HUES64 (cell line): ENCODE results near the gene RASSF5.

ENCODE experiments used
- H3K27ac ChIP-seq: 2 replicates; pipeline ENCODE4 v1.7.0; 2013; ENCODE audit warnings: low read depth, low read length, inconsistent platforms
- H3K27me3 ChIP-seq: 2 replicates; pipeline ENCODE4 v1.6.1; 2013; ENCODE audit warnings: mild to moderate bottlenecking, low read length; ENCODE audit not compliant: insufficient read depth
- H3K36me3 ChIP-seq: 2 replicates; pipeline ENCODE4 v1.6.1; 2013; ENCODE audit warnings: mild to moderate bottlenecking, low read length; ENCODE audit not compliant: insufficient read depth
- H3K4me1 ChIP-seq: 2 replicates; pipeline ENCODE4 v1.6.1; 2013; ENCODE audit warnings: mild to moderate bottlenecking, low read length, moderate library complexity; ENCODE audit not compliant: insufficient read depth
- H3K4me3 ChIP-seq: 2 replicates; pipeline ENCODE4 v1.5.1; 2013; ENCODE audit warnings: mild to moderate bottlenecking, low read length, moderate library complexity
- H3K9ac ChIP-seq: 2 replicates; pipeline ENCODE4 v1.6.1; 2013; ENCODE audit warnings: mild to moderate bottlenecking, low read depth, low read length
- H3K9me3 ChIP-seq: 2 replicates; pipeline ENCODE4 v1.6.1; 2013; ENCODE audit warnings: low read depth, low read length; ENCODE audit not compliant: insufficient read depth
- WGBS: fragments of 150-250, 120-280 bp; methylation state at CpG from one replicate; pipeline ENCODE4 v1.1.7; 2013; ENCODE audit warnings: missing lambda C conversion rate; 5-methylcytosine and 5-hydroxymethylcytosine counted together

RASSF5 gene

DNA sequence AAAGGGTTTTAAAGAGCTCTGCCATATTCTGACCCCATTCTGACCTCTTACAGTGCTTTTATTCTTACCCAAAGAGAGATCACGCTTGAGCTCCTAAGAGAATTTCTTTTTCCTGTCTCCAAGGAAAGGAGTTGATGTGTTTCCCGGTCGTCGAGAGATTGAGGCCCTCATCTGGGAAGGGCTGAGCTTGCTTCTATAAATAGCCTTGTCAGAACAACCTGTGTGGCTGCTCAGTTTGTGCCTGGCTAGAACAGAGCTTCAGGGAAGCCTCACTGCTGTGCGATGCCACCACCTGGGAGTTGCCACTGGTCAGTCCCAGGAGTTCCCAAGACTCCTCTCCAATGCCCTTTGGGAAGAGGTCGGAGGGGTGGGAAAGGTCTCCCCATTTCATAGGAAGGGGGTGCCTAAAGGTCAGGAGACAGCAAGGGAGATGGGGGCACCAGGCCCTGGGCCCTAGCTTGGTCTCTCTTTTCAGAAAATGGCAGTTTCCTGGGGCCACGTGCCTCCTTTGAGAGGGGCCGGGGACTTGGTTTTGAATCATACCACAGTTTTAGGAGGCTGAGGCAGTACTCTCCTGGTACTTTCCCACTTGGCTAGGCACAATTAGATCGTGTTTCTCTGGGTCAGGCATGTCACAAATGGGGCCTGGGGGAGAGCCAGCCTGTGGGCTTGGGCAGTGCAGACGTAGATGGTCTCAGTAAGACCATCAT lies 52.8 kb downstream of the RASSF5 start:
- H3K9me3 ChIP-seq = no peaks in the 10 kb centered on the region
- 77% methylated on average over 10 of the region's 10 CpGs for WGBS
- H3K36me3 ChIP-seq = no peaks in the 10 kb centered on the region
- H3K4me3 ChIP-seq = no peak overlapping the region
- H3K27ac ChIP-seq = no peak overlapping the region
- no peak overlapping the region for H3K9ac ChIP-seq
- H3K27me3 ChIP-seq = peaks cover 44% of the 10 kb centered on the region
- H3K4me1 ChIP-seq = peaks cover 16% of the 10 kb centered on the region; the same call in 1 of the 2 replicates

DNA sequence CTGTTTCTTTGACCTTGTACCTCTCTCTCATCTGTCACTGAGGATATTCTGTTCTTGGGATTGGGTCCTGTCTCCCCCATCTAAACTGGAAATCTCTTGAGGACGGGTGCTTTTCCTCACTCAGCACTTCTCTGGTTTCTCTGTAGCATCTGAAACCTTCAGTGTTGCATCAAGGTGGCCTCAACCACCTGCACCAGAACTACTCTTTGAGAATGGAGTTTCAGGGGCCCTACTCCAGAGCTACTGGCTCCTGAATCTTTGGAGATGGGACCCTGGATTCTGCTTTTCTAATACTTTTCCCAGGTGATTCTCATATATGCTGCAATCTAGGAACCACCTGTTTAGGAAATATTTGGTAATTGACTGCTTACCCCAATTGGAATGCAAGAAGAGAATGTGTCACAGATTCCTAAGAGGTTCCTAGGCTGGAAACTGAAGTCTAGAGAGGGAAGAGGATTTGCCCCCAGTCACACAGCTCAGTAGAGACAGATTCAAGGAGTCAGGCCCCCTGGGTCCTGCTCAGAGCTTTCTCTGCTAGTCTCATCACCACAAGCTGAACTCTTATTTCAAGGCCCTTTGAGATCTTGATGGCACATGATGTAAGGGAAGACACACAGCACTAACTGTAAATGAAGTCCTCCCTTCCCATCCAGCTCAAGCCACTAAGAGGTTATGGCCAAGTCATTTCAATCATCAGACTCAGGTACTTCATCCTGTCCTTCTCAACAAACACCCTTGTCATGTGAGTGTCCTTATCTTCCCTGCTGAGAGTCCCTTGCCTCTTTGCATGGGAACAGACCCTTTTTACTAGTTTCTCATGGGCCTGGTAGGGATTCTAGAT lies 56.3 kb downstream of the RASSF5 start:
- H3K9ac ChIP-seq = no peak overlapping the region
- peaks cover 4% of the 10 kb centered on the region; the same call in 1 of the 2 replicates for H3K4me1 ChIP-seq
- no peaks in the 10 kb centered on the region for H3K9me3 ChIP-seq
- H3K27ac ChIP-seq = no peak overlapping the region
- no peaks in the 10 kb centered on the region for H3K36me3 ChIP-seq
- H3K27me3 ChIP-seq = peaks cover 12% of the 10 kb centered on the region
- no peak overlapping the region for H3K4me3 ChIP-seq
- WGBS = 68% methylated on average over 1 of the region's 1 CpG

DNA sequence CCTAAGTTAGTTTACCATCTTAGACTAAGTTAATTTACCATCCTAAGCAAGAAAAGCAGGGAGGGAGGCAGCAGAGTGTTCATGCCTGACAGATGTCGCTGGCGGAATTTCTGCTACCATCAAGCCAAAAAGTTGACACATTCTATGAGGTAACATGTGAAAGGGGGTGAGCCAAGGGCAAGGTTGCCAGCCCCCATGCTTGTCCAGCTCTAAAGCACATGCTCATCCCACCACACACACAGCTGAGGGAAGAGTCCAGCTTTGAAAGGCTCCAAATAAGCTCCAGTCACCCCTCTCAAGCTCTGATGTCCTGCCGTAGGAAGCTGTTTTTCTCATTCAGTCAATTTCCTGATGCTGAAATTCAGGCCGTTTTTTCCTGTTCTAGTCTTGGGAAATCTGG lies 58.7 kb downstream of the RASSF5 start:
- WGBS = 92% methylated on average over 4 of the region's 4 CpGs
- H3K4me1 ChIP-seq = peaks cover 8% of the 10 kb centered on the region; the same call in 1 of the 2 replicates

DNA sequence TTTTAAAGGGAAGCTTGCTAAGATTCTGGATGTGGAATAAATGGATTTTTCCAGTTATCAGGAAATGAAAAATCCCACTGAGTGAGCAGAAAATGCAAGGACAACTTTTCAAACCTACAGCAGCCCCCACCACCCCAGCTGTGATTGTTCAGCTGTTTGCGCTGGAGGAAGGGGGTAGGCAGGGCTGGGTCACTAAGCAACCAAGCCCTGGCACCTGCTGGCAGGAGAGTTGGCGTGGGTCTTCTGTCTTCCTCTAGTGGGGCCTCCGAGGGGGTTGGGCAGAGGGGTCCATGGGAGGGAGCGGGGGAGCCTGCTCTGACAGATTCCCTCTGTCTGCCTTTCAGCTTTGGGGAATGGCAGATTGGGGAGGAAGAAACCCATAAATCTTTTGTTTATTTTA lies 59.7 kb downstream of the RASSF5 start:
- Histone ChIP-seq H3K4me1 (peaks cover 8% of the 10 kb centered on the region; the same call in 1 of the 2 replicates), H3K36me3 (no peaks in the 10 kb centered on the region), H3K27me3 (no peaks in the 10 kb centered on the region), H3K9me3 (no peaks in the 10 kb centered on the region), H3K27ac (no peak overlapping the region), H3K9ac (no peak overlapping the region), H3K4me3 (no peak overlapping the region)
- WGBS = 79% methylated on average over 4 of the region's 4 CpGs

More for the DNA sequence above, 58.7 kb downstream of the RASSF5 start:
- Histone ChIP-seq H3K4me3 (no peak overlapping the region), H3K9me3 (no peaks in the 10 kb centered on the region), H3K27me3 (no peaks in the 10 kb centered on the region), H3K27ac (no peak overlapping the region), H3K9ac (no peak overlapping the region), H3K36me3 (no peaks in the 10 kb centered on the region)

DNA sequence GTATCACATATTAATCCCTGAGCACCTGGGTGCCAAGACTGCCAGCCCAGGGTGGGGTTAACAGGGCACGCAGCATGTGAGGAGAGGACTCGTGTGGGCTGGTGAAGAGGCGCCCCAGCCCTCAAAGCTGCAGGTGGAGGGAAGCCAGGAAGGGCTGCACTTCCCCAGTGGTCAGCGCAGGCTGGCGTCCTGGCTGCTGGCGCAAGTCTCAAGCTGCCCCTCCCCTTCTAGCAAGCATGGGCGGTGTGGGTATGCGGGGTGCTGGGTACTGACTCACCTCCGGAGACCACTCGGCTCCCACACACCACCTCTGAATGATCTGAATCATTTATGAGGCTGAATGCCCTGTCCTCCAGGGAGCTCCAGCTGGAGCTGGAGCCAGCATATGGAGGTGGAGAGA lies 60.9 kb downstream of the RASSF5 start:
- no peak overlapping the region for H3K9ac ChIP-seq
- H3K27me3 ChIP-seq = no peaks in the 10 kb centered on the region
- no peaks in the 10 kb centered on the region for H3K36me3 ChIP-seq
- no peaks in the 10 kb centered on the region for H3K9me3 ChIP-seq
- 95% methylated on average over 10 of the region's 10 CpGs for WGBS
- H3K27ac ChIP-seq = no peak overlapping the region
- peaks cover 8% of the 10 kb centered on the region; the same call in 1 of the 2 replicates for H3K4me1 ChIP-seq
- no peak overlapping the region for H3K4me3 ChIP-seq

DNA sequence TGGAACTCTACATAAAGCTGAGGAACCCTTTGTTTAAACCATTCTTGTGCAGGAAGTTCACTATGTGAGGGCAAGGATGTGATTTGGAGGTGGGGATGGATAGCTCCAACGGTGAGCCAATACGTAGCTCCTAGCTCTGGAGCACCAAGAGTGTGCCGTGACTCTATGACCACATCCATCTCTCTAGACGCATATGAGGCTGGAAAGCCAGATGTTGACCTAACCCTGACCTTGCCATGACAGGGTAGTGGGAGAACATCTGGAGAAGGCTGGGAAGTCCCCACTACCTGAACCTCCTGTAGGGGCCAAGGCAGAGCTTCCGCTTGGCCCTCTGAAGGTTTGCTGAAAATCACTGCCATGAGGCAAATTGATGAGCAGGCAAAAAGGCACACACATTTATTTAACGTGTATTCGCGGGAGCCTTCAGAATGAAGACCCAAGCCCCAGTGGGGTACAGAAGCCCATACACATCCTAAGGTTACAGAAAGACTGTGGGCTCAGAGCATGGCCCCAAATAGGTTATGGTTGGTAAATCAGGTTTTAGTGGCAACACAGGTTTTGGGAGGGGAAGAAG lies 61.5 kb downstream of the RASSF5 start:
- Histone ChIP-seq H3K27ac (no peak overlapping the region), H3K36me3 (no peaks in the 10 kb centered on the region), H3K27me3 (no peaks in the 10 kb centered on the region)

DNA sequence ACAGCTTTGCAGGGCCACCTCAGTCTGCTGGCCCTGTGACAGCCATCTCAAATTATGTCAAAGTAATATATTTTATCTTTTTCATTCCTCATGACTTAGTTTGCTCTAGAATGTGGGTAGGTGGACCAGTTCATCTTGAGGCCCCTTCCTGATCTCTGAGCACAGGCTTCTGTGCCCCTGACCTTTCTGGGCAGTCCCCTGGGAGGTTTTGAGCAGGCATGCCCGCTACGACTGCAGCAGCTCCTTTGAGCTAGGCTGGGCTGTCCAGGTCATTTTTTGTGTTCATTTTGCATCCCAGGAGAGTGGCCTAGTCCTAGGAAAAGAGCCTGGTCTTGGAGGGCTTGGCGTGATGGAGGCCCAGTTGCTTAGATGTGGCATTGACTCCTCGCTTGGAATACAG lies 62.2 kb downstream of the RASSF5 start:
- H3K9me3 ChIP-seq = no peaks in the 10 kb centered on the region
- no peaks in the 10 kb centered on the region for H3K27me3 ChIP-seq
- H3K9ac ChIP-seq = no peak overlapping the region
- H3K4me1 ChIP-seq = peaks cover 8% of the 10 kb centered on the region; the same call in 1 of the 2 replicates
- 96% methylated on average over 4 of the region's 4 CpGs for WGBS
- H3K4me3 ChIP-seq = no peak overlapping the region
- no peaks in the 10 kb centered on the region for H3K36me3 ChIP-seq
- H3K27ac ChIP-seq = no peak overlapping the region

More for the DNA sequence above, 61.5 kb downstream of the RASSF5 start:
- Histone ChIP-seq H3K4me1 (peaks cover 8% of the 10 kb centered on the region; the same call in 1 of the 2 replicates), H3K9me3 (no peaks in the 10 kb centered on the region), H3K9ac (no peak overlapping the region), H3K4me3 (no peak overlapping the region)
- 88% methylated on average over 8 of the region's 8 CpGs for WGBS

DNA sequence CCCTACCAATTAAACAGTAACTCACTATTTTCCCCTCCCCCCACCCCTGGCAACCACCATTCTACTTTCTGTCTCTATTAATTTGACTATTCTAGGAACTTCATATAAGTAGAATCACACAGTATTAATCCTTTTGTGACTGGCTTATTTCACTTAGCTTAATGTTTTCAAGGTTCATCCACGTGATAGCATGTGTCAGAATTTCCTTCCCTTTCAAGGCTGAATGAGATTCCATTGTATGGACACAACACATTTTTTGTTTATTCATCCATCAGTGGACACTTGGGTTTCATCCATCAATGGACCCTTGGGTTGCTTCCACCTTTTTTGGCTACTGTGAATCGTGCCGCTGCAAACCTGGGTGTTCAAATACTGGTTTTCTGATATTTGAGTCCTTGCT lies 63.2 kb downstream of the RASSF5 start:
- 97% methylated on average over 3 of the region's 3 CpGs for WGBS

DNA sequence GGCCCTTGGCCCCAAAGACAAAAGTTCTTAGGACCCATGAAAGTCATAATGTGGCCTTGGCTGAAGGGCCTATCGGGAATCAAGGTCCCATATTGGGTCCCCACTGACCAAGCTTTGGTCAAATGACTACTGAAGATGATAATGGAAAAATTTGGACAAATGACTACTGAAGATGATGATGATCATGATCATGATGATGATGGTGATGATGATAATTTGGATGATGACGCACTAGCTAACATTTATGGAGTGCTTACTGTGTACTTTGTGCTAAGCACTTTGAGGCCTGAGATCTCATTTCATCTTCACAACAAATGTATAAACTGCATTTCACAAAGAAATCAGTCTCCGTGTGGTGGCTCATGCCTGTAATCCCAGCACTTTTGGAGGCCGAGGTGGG lies 65.5 kb downstream of the RASSF5 start:
- H3K27ac ChIP-seq = no peak overlapping the region
- H3K9me3 ChIP-seq = no peaks in the 10 kb centered on the region
- H3K4me1 ChIP-seq = peaks cover 8% of the 10 kb centered on the region; the same call in 1 of the 2 replicates
- no peak overlapping the region for H3K4me3 ChIP-seq
- no peak overlapping the region for H3K9ac ChIP-seq
- WGBS = 95% methylated on average over 4 of the region's 4 CpGs
- H3K27me3 ChIP-seq = no peaks in the 10 kb centered on the region
- H3K36me3 ChIP-seq = no peaks in the 10 kb centered on the region

More for the DNA sequence above, 63.2 kb downstream of the RASSF5 start:
- no peak overlapping the region for H3K27ac ChIP-seq
- H3K4me1 ChIP-seq = peaks cover 8% of the 10 kb centered on the region; the same call in 1 of the 2 replicates
- H3K9me3 ChIP-seq = no peaks in the 10 kb centered on the region
- H3K27me3 ChIP-seq = no peaks in the 10 kb centered on the region
- no peak overlapping the region for H3K9ac ChIP-seq
- H3K4me3 ChIP-seq = no peak overlapping the region
- H3K36me3 ChIP-seq = no peaks in the 10 kb centered on the region

DNA sequence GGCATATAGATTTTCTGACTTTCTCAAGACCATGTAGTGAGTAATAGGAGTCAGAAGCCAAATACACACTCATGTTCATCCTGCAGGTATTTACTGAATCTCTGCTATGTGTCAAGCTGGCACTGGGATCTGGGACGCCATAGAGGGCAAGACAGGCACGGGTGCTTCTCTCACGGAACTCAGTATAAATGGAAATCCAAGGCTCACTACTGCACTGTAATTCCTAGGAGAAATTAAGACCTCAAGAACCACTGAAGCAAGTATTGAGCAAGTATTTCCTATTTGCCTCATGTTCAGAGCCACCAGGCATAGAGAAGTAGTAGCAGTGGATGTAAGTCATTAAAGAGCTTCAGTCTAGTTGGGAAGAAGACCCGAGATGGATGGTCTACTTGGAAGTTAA lies 66.0 kb downstream of the RASSF5 start:
- H3K4me1 ChIP-seq = peaks cover 8% of the 10 kb centered on the region; the same call in 1 of the 2 replicates
- H3K36me3 ChIP-seq = no peaks in the 10 kb centered on the region
- WGBS = 93% methylated on average over 4 of the region's 4 CpGs
- no peak overlapping the region for H3K4me3 ChIP-seq
- no peak overlapping the region for H3K27ac ChIP-seq
- no peaks in the 10 kb centered on the region for H3K27me3 ChIP-seq
- no peak overlapping the region for H3K9ac ChIP-seq
- no peaks in the 10 kb centered on the region for H3K9me3 ChIP-seq

DNA sequence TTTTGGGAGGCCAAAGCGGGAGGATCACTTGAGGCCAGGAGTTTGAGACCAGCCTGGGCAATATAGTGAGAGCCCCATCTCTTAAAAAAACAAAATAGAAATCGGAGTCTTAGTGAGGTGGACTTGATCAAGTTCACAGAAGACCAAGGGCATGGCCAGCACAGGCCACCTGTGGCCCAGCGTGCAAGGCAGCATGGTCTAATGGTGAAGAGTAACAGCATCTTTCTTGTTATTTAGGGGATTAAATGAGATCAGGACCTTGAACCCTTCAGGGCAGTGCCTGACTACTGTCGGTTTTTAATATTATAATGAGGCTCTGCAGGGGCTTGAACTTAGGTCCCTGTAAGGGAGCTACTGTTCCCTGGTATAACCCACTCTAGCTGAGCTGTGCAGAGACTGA lies 66.4 kb downstream of the RASSF5 start:
- peaks cover 8% of the 10 kb centered on the region; the same call in 1 of the 2 replicates for H3K4me1 ChIP-seq
- no peak overlapping the region for H3K27ac ChIP-seq

More for the DNA sequence above, 66.4 kb downstream of the RASSF5 start:
- no peak overlapping the region for H3K4me3 ChIP-seq
- 85% methylated on average over 4 of the region's 4 CpGs for WGBS
- H3K9ac ChIP-seq = no peak overlapping the region
- H3K9me3 ChIP-seq = no peaks in the 10 kb centered on the region
- H3K27me3 ChIP-seq = no peaks in the 10 kb centered on the region
- no peaks in the 10 kb centered on the region for H3K36me3 ChIP-seq
